Measurements from ENCODE around the gene PRKCA.
"Not testable (repeated sequence)": the region's sequence is repeated elsewhere in the genome, so short reads cannot be mapped to it uniquely, and the experiment has no call there.

Gene PRKCA

GRCh38 chr17:66485309-66485947, 183.0 kb downstream of the PRKCA start:
- 49% methylated on average over 8 of the region's 9 CpGs for WGBS

DNA sequence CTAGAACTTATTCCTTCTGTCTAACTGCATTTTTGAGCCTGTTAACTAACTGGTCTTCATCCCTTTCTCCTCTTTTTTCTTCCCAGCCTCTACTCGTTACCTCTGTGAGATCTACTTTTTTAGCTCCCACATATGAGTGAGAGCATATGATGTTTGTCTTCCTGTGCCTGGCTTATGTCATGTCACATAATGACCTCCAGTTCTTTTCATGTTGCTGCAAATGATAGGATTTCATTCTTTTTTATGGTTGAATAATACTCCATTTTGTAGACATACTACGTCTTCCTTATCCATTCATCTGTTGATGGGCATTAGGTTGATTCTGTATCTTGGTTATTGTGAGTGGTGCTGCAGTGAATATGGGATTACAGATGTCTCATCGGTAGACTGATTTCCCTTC, 184.7 kb downstream of the PRKCA start:
- no peak overlapping the region for H3K4me3 ChIP-seq (ENCODE audit: low read length)

More at GRCh38 chr17:66485309-66485947, 183.0 kb downstream of the PRKCA start:
- Histone ChIP-seq H3K9ac (ENCODE audit: low read depth, low read length) (no peak overlapping the region), H3K9me3 (ENCODE audit: insufficient read depth, low read depth, low read length) (no peaks in the 10 kb centered on the region), H3K4me3 (ENCODE audit: low read length) (no peak overlapping the region), H3K27ac (ENCODE audit: low read depth, low read length) (no peak overlapping the region), H3K36me3 (ENCODE audit: insufficient read depth, low read length) (no peaks in the 10 kb centered on the region), H3K4me1 (ENCODE audit: insufficient read depth, low read length) (peaks cover 14% of the 10 kb centered on the region), H3K27me3 (ENCODE audit: insufficient read depth, low read length) (no peaks in the 10 kb centered on the region)

DNA sequence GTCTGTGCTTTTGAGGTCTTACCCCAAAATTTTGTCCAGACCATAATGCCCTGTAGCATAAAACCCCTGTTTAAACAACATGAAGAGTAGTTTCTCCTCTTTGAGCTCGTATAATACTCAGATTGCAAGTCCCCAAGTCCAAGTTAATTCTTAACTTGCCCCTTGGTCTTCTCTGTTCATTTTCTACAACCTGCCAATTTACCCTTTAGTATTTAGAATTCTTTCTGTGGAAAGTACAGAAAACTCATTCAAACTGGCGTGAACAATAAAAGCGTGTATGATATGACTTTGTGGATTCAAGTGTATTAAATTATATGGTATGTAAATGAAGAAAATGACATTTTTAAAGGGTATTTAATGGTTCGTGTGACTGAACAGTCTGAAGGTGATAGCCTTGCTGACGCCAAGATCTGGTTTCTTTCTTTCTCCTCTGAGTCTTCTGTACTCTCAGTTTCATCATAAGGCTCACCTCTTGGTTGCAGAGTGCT, 185.6 kb downstream of the PRKCA start:
- Histone ChIP-seq H3K27me3 (ENCODE audit: insufficient read depth, low read length) (no peaks in the 10 kb centered on the region), H3K36me3 (ENCODE audit: insufficient read depth, low read length) (no peaks in the 10 kb centered on the region), H3K27ac (ENCODE audit: low read depth, low read length) (no peak overlapping the region), H3K4me1 (ENCODE audit: insufficient read depth, low read length) (peaks cover 18% of the 10 kb centered on the region), H3K4me3 (ENCODE audit: low read length) (no peak overlapping the region), H3K9ac (ENCODE audit: low read depth, low read length) (no peak overlapping the region), H3K9me3 (ENCODE audit: insufficient read depth, low read depth, low read length) (no peaks in the 10 kb centered on the region)
- 93% methylated on average over 5 of the region's 5 CpGs for WGBS

More for the DNA sequence above, 184.7 kb downstream of the PRKCA start:
- no peaks in the 10 kb centered on the region for H3K27me3 ChIP-seq (ENCODE audit: insufficient read depth, low read length)
- no peak overlapping the region for H3K9ac ChIP-seq (ENCODE audit: low read depth, low read length)
- 100% methylated on average over 2 of the region's 3 CpGs for WGBS
- H3K4me1 ChIP-seq (ENCODE audit: insufficient read depth, low read length), result peaks cover 9% of the 10 kb centered on the region
- no peaks in the 10 kb centered on the region for H3K36me3 ChIP-seq (ENCODE audit: insufficient read depth, low read length)
- no peaks in the 10 kb centered on the region for H3K9me3 ChIP-seq (ENCODE audit: insufficient read depth, low read depth, low read length)
- no peak overlapping the region for H3K27ac ChIP-seq (ENCODE audit: low read depth, low read length)

DNA sequence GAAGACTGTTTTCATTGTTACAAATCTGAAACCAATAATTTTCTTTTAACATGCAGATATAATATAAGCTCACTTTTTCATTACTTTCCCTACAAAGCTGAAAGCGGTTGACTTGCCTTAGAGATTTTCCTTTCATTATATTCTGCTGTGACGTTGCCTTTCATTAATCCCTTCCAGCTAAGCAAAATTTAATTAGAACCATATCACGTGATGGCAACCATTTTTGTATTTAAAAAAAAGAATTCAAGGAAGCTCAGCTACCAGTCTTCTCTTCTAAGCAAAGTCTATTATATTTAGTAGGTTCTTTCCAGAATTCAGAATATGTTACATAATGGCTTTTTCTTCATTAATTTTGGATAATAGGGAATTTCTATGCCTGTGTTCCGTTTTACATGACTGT, 186.5 kb downstream of the PRKCA start:
- no peak overlapping the region for H3K9ac ChIP-seq (ENCODE audit: low read depth, low read length)
- no peaks in the 10 kb centered on the region for H3K36me3 ChIP-seq (ENCODE audit: insufficient read depth, low read length)
- peaks cover 26% of the 10 kb centered on the region for H3K4me1 ChIP-seq (ENCODE audit: insufficient read depth, low read length)
- no peaks in the 10 kb centered on the region for H3K27me3 ChIP-seq (ENCODE audit: insufficient read depth, low read length)
- 94% methylated on average over 4 of the region's 4 CpGs for WGBS
- no peaks in the 10 kb centered on the region for H3K9me3 ChIP-seq (ENCODE audit: insufficient read depth, low read depth, low read length)
- H3K27ac ChIP-seq (ENCODE audit: low read depth, low read length), result no peak overlapping the region
- no peak overlapping the region for H3K4me3 ChIP-seq (ENCODE audit: low read length)

GRCh38 chr17:66489576-66489975, 187.2 kb downstream of the PRKCA start:
- not testable (repeated sequence) for H3K9me3 ChIP-seq (ENCODE audit: insufficient read depth, low read depth, low read length); H3K27ac ChIP-seq (ENCODE audit: low read depth, low read length); H3K9ac ChIP-seq (ENCODE audit: low read depth, low read length); H3K4me3 ChIP-seq (ENCODE audit: low read length); H3K27me3 ChIP-seq (ENCODE audit: insufficient read depth, low read length); H3K36me3 ChIP-seq (ENCODE audit: insufficient read depth, low read length)
- WGBS, result 98% methylated on average over 3 of the region's 3 CpGs
- peaks cover 33% of the 10 kb centered on the region for H3K4me1 ChIP-seq (ENCODE audit: insufficient read depth, low read length)

- Histone ChIP-seq H3K9ac (ENCODE audit: low read depth, low read length) (no peak overlapping the region), H3K4me3 (ENCODE audit: low read length) (no peak overlapping the region), H3K27ac (ENCODE audit: low read depth, low read length) (no peak overlapping the region), H3K27me3 (ENCODE audit: insufficient read depth, low read length) (no peaks in the 10 kb centered on the region), H3K36me3 (ENCODE audit: insufficient read depth, low read length) (no peaks in the 10 kb centered on the region), H3K9me3 (ENCODE audit: insufficient read depth, low read depth, low read length) (no peaks in the 10 kb centered on the region), H3K4me1 (ENCODE audit: insufficient read depth, low read length) (peaks cover 25% of the 10 kb centered on the region)
- WGBS, result 85% methylated on average over 2 of the region's 2 CpGs
These were observed 188.8 kb downstream of the PRKCA start for GRCh38 chr17:66491213-66491612.

DNA sequence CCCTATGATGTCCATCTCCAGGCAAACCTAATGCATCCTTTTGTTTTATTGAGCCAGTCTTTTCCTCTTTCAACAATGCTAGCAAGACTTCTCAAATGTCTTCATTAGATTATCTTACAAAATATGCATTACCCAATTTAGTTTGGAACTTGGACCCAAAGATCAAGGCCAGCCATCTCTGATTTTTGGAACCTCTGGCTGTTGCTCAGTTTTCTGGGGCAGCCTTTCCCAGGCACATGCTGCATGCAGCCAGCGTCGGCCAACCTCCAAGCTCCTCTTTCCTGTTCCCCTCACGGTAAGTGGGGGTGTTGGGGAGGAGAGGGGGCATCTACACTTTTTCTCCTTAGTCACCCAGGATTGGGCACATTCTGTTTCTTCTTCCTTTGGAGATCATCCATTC, 189.3 kb downstream of the PRKCA start:
- H3K27ac ChIP-seq (ENCODE audit: low read depth, low read length), result no peak overlapping the region
- peaks cover 25% of the 10 kb centered on the region for H3K4me1 ChIP-seq (ENCODE audit: insufficient read depth, low read length)
- WGBS, result 89% methylated on average over 2 of the region's 3 CpGs
- no peak overlapping the region for H3K9ac ChIP-seq (ENCODE audit: low read depth, low read length)
- no peak overlapping the region for H3K4me3 ChIP-seq (ENCODE audit: low read length)
- no peaks in the 10 kb centered on the region for H3K9me3 ChIP-seq (ENCODE audit: insufficient read depth, low read depth, low read length)
- no peaks in the 10 kb centered on the region for H3K27me3 ChIP-seq (ENCODE audit: insufficient read depth, low read length)
- no peaks in the 10 kb centered on the region for H3K36me3 ChIP-seq (ENCODE audit: insufficient read depth, low read length)

- H3K9me3 ChIP-seq (ENCODE audit: insufficient read depth, low read depth, low read length), result no peaks in the 10 kb centered on the region
- no peaks in the 10 kb centered on the region for H3K27me3 ChIP-seq (ENCODE audit: insufficient read depth, low read length)
- 86% methylated on average over 4 of the region's 4 CpGs for WGBS
- H3K9ac ChIP-seq (ENCODE audit: low read depth, low read length), result no peak overlapping the region
- H3K36me3 ChIP-seq (ENCODE audit: insufficient read depth, low read length), result no peaks in the 10 kb centered on the region
- peaks cover 25% of the 10 kb centered on the region for H3K4me1 ChIP-seq (ENCODE audit: insufficient read depth, low read length)
- no peak overlapping the region for H3K4me3 ChIP-seq (ENCODE audit: low read length)
- H3K27ac ChIP-seq (ENCODE audit: low read depth, low read length), result no peak overlapping the region
These were observed 189.7 kb downstream of the PRKCA start for GRCh38 chr17:66492080-66492479.

- H3K4me1 ChIP-seq (ENCODE audit: insufficient read depth, low read length), result peaks cover 25% of the 10 kb centered on the region
- WGBS, result 58% methylated on average over 5 of the region's 6 CpGs
- H3K9me3 ChIP-seq (ENCODE audit: insufficient read depth, low read depth, low read length), result no peaks in the 10 kb centered on the region
- H3K4me3 ChIP-seq (ENCODE audit: low read length), result no peak overlapping the region
- H3K27me3 ChIP-seq (ENCODE audit: insufficient read depth, low read length), result no peaks in the 10 kb centered on the region
- H3K27ac ChIP-seq (ENCODE audit: low read depth, low read length), result 0 out of 2 replicates have a peak overlapping the region, but pooled peaks have one; percentile 6
- no peaks in the 10 kb centered on the region for H3K36me3 ChIP-seq (ENCODE audit: insufficient read depth, low read length)
- H3K9ac ChIP-seq (ENCODE audit: low read depth, low read length), result no peak overlapping the region
These were observed 190.2 kb downstream of the PRKCA start for GRCh38 chr17:66492561-66493005.

- no peak overlapping the region for H3K4me3 ChIP-seq (ENCODE audit: low read length)
- peaks cover 28% of the 10 kb centered on the region for H3K4me1 ChIP-seq (ENCODE audit: insufficient read depth, low read length)
- 61% methylated on average over 4 of the region's 4 CpGs for WGBS
- peak overlapping the region; percentile 53 for H3K27ac ChIP-seq (ENCODE audit: low read depth, low read length)
- no peaks in the 10 kb centered on the region for H3K36me3 ChIP-seq (ENCODE audit: insufficient read depth, low read length)
- no peaks in the 10 kb centered on the region for H3K9me3 ChIP-seq (ENCODE audit: insufficient read depth, low read depth, low read length)
- H3K9ac ChIP-seq (ENCODE audit: low read depth, low read length), result no peak overlapping the region
- no peaks in the 10 kb centered on the region for H3K27me3 ChIP-seq (ENCODE audit: insufficient read depth, low read length)
These were observed 191.0 kb downstream of the PRKCA start for GRCh38 chr17:66493283-66494019.

DNA sequence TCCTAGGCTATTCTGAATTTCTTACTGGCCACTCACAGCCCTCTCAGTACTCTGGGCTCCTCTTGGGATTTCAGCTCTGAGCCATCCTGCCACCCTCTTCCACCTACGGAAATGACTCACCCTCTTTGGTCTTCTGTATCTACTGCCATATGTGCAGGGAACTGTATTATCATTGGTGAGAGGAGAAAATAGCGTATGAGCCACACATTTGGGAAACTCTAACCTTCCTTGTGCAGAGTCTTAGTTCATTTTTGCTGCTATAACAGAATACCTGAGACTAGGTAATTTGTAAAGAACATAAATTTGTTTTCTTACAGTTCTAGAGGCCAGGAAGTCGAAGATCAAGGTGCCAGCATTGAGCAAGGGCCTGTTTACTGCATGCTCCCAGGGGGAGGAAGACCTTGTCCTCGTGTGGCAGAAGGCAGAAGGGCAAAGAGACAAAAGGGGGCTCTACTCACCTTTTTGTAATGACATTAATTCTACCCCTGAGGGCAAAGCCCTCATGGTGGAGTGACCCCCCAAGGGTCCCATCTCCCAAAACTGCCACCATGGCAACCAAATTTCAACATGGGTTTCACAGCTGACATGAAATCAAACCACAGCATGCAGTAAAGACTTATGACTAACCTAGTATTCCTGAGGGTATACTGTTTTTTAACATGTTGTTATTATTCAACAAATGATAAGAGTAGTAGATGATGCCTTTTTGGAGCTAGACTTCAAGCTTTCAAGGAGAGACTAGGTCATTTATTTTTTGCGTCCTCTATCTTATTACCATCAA, 191.8 kb downstream of the PRKCA start:
- Histone ChIP-seq H3K27me3 (ENCODE audit: insufficient read depth, low read length) (no peaks in the 10 kb centered on the region), H3K36me3 (ENCODE audit: insufficient read depth, low read length) (no peaks in the 10 kb centered on the region), H3K27ac (ENCODE audit: low read depth, low read length) (peak overlapping the region; percentile 53), H3K4me3 (ENCODE audit: low read length) (no peak overlapping the region), H3K9me3 (ENCODE audit: insufficient read depth, low read depth, low read length) (no peaks in the 10 kb centered on the region), H3K4me1 (ENCODE audit: insufficient read depth, low read length) (peaks cover 28% of the 10 kb centered on the region), H3K9ac (ENCODE audit: low read depth, low read length) (peak overlapping the region; percentile 16; the same call in 1 of the 2 replicates)
- WGBS, result 65% methylated on average over 5 of the region's 5 CpGs
